ENCODE data around the gene ACADSB.

The ACADSB gene

GRCh38 chr10:123017421-123018165, 8.8 kb downstream of the ACADSB start:
- Histone ChIP-seq H4K20me1 (ENCODE audit: insufficient read depth, low read length) (no peaks in the 10 kb centered on the region; the same call in 1 of the 2 replicates), H3K27ac (ENCODE audit: low read length) (no peak overlapping the region), H3K4me2 (ENCODE audit: insufficient read depth, low read length) (no peak overlapping the region), H3K9ac (ENCODE audit: low read depth, low read length) (no peak overlapping the region), H2AFZ (ENCODE audit: low read depth, low read length) (no peak overlapping the region), H3K9me3 (ENCODE audit: insufficient read depth, low read length, severe bottlenecking) (no peaks in the 10 kb centered on the region), H3K4me3 (ENCODE audit: low read depth in 1 of 2, low read length in 2 of 2) (no peak overlapping the region), H3K4me1 (ENCODE audit: insufficient read depth, low read length) (no peaks in the 10 kb centered on the region), H3K79me2 (ENCODE audit: insufficient read depth, low read length) (no peaks in the 10 kb centered on the region), H3K36me3 (ENCODE audit: insufficient read depth, low read length) (no peaks in the 10 kb centered on the region), H3K27me3 (ENCODE audit: insufficient read depth, low read length, poor library complexity) (no peaks in the 10 kb centered on the region)
- ATAC-seq (ENCODE audit: insufficient read depth, low read depth) (no peak), DNase-seq (no peak)
- TF ChIP-seq, protein P1, sequence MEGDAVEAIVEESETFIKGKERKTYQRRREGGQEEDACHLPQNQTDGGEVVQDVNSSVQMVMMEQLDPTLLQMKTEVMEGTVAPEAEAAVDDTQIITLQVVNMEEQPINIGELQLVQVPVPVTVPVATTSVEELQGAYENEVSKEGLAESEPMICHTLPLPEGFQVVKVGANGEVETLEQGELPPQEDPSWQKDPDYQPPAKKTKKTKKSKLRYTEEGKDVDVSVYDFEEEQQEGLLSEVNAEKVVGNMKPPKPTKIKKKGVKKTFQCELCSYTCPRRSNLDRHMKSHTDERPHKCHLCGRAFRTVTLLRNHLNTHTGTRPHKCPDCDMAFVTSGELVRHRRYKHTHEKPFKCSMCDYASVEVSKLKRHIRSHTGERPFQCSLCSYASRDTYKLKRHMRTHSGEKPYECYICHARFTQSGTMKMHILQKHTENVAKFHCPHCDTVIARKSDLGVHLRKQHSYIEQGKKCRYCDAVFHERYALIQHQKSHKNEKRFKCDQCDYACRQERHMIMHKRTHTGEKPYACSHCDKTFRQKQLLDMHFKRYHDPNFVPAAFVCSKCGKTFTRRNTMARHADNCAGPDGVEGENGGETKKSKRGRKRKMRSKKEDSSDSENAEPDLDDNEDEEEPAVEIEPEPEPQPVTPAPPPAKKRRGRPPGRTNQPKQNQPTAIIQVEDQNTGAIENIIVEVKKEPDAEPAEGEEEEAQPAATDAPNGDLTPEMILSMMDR (IDR thresholded peaks at IDR 0.05; ENCODE audit: borderline replicate concordance, extremely low read depth, low read length, poor library complexity, severe bottlenecking) = no peak
- no peak for TF ChIP-seq EZH2 (IDR thresholded peaks at IDR 0.05; ENCODE audit: borderline replicate concordance, low read depth, low read length, severe bottlenecking)

DNA sequence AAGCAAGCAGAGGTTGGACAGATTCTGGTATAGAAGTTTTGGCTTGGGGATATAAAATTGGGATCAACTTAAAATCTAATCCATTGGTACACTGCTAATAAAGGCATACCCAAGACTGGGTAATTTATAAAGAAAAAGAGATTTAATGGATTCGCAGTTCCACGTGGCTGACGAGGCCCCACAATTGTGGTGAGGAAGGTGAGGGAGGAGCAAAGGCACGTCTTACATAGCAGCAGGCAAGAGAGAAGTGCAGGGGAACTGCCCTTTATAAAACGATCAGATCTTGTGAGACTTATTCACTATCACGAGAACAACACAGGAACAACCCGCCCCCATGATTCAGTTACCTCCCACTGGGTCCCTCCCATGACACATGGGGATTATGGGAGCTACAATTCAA, 9.7 kb downstream of the ACADSB start:
- Histone ChIP-seq H3K9ac (ENCODE audit: low read depth, low read length) (no peak overlapping the region), H4K20me1 (ENCODE audit: insufficient read depth, low read length) (no peaks in the 10 kb centered on the region; the same call in 1 of the 2 replicates), H3K4me1 (ENCODE audit: insufficient read depth, low read length) (no peaks in the 10 kb centered on the region), H3K79me2 (ENCODE audit: insufficient read depth, low read length) (no peaks in the 10 kb centered on the region), H3K27me3 (ENCODE audit: insufficient read depth, low read length, poor library complexity) (no peaks in the 10 kb centered on the region), H3K9me3 (ENCODE audit: insufficient read depth, low read length, severe bottlenecking) (no peaks in the 10 kb centered on the region), H3K27ac (ENCODE audit: low read length) (no peak overlapping the region), H3K36me3 (ENCODE audit: insufficient read depth, low read length) (no peaks in the 10 kb centered on the region), H3K4me2 (ENCODE audit: insufficient read depth, low read length) (no peak overlapping the region), H2AFZ (ENCODE audit: low read depth, low read length) (no peak overlapping the region), H3K4me3 (ENCODE audit: low read depth in 1 of 2, low read length in 2 of 2) (no peak overlapping the region)
- no peak for TF ChIP-seq EZH2 (IDR thresholded peaks at IDR 0.05; ENCODE audit: borderline replicate concordance, low read depth, low read length, severe bottlenecking)
- TF ChIP-seq, protein P1 (IDR thresholded peaks at IDR 0.05; ENCODE audit: borderline replicate concordance, extremely low read depth, low read length, poor library complexity, severe bottlenecking) = no peak
- DNase-seq (no peak), ATAC-seq (ENCODE audit: insufficient read depth, low read depth) (no peak)

GRCh38 chr10:123019264-123019663, 10.5 kb downstream of the ACADSB start:
- TF ChIP-seq, protein P1 (IDR thresholded peaks at IDR 0.05; ENCODE audit: borderline replicate concordance, extremely low read depth, low read length, poor library complexity, severe bottlenecking) = no peak
- TF ChIP-seq EZH2 (IDR thresholded peaks at IDR 0.05; ENCODE audit: borderline replicate concordance, low read depth, low read length, severe bottlenecking) = no peak
- Histone ChIP-seq H3K4me1 (ENCODE audit: insufficient read depth, low read length) (no peaks in the 10 kb centered on the region), H2AFZ (ENCODE audit: low read depth, low read length) (no peak overlapping the region), H4K20me1 (ENCODE audit: insufficient read depth, low read length) (no peaks in the 10 kb centered on the region; the same call in 1 of the 2 replicates), H3K79me2 (ENCODE audit: insufficient read depth, low read length) (no peaks in the 10 kb centered on the region), H3K9ac (ENCODE audit: low read depth, low read length) (no peak overlapping the region), H3K4me2 (ENCODE audit: insufficient read depth, low read length) (no peak overlapping the region), H3K27ac (ENCODE audit: low read length) (no peak overlapping the region), H3K9me3 (ENCODE audit: insufficient read depth, low read length, severe bottlenecking) (no peaks in the 10 kb centered on the region), H3K4me3 (ENCODE audit: low read depth in 1 of 2, low read length in 2 of 2) (no peak overlapping the region), H3K27me3 (ENCODE audit: insufficient read depth, low read length, poor library complexity) (no peaks in the 10 kb centered on the region), H3K36me3 (ENCODE audit: insufficient read depth, low read length) (no peaks in the 10 kb centered on the region)
- ATAC-seq (ENCODE audit: insufficient read depth, low read depth) = no peak
- no peak for DNase-seq

All from DND-41 (cell line).